GM19025 (cell line): ENCODE measurements around the gene SRPK3.
A peak's percentile ranks its signal among the peaks of the same experiment; 100 is the strongest.

ENCODE experiments used
- ATAC-seq: cut with Tn5 transposase; IDR thresholded peaks from one replicate; pipeline ENCODE4 v1.9.1; 2021; ENCODE audit warnings: mild to moderate bottlenecking, low read depth, moderate library complexity; ENCODE audit not compliant: unreplicated experiment

Gene SRPK3

DNA sequence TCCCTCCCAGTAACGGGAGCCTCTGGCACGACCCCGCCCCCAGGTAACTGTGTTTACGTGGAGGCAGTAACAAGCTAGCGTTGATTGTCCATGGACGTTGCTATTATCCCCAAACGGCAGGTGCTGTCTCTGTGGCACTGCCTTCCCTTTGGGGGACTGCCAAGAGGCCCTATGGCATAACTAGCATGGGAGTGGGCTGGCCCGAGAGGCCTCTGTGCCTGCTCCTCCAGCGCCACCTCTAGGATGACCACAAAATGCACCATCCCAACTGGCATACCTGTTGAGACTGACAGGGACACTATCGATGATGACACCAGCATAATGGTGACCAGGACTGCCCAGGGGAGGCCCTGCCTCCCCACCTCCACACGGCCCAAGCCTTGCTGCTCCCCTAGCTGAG, 1.5 kb downstream of the SRPK3 start:
- ATAC-seq: no peak

DNA sequence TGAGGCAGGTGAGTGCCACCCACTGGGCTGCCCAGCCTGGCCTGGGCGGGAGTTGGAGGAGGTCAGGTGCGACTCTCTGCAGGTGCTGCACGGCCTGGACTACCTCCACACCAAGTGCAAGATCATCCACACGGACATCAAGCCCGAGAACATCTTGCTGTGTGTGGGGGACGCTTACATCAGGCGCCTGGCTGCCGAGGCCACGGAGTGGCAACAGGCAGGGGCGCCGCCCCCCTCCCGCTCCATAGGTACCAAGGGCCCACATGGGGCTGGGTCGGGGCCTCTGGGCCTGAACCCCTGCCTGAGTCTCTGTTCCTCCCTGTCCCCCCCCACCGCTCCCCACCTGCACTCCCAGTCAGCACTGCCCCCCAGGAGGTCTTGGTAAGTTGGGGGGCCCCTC, 2.0 kb downstream of the SRPK3 start:
- ATAC-seq: no peak

DNA sequence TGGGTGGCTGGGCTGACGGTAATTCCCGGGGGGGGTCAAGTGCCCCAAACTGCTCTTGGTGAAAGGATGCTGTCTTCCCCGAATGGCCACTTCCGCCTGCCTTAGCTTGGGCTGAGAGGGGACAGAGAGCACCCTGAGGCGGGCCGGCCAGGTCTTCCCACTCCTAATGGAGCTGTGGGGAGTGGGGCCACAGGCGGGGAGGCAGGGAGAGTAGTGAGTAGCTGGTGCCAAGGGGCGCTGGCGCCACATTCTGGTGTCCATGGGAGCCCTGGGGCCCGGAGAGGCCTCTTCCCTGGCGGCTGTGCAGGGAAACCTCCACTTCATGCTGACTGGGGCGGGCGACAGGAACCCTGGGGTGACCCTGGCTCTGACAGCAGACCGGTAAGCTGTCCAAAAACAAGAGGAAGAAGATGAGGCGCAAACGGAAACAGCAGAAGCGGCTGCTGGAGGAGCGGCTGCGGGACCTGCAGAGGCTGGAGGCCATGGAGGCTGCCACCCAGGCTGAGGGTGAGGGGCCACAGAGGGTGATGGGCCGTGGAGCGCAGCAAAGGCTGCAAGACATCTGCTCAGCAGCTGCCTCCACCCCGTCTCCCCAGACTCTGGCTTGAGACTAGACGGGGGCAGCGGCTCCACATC, 2.7 kb downstream of the SRPK3 start:
- ATAC-seq: no peak

DNA sequence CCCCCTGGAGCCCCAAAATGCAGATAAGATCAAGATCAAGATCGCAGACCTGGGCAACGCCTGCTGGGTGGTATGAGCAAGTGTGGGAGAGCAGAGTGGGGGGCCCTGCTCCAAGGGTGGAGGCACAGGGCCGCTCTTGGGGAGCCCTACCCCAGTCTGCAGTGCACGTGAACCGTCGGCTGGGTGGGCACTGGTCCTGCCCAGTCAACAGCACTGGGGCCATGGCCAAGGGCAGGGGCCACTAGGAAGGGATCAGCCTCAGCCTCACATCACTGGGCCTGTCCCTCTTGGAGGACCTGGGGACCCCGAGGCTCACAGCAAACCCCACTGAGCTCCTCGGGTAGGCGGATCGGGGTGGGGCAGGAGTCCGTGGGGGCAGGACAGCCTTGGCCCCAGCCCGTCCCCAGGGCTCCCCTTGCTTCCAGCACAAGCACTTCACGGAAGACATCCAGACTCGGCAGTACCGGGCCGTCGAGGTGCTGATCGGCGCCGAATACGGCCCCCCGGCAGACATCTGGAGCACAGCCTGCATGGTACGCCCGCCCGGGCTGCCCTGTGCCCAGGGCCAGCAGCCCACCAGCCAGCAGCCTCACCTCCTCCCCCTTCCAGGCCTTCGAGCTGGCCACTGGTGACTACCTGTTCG, 3.6 kb downstream of the SRPK3 start:
- no peak for ATAC-seq

DNA sequence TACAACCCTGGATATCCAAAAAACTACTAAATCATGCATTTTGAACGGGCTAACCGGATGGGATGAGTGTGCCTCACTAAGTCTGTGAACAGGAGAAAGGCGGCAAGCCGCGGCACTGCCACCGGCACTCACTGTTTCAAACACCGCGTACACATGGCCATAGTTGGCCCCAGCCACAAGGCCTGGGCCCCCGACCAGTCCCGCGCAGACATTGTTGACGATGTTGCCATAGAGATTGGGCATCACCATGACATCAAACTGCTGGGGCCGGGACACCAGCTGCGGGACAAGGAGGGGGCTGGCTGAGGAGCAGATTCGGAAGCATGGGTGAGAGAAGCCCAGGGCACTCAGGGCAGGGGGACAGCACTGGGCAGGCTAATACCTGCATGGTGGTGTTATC, 5.8 kb downstream of the SRPK3 start:
- no peak for ATAC-seq

DNA sequence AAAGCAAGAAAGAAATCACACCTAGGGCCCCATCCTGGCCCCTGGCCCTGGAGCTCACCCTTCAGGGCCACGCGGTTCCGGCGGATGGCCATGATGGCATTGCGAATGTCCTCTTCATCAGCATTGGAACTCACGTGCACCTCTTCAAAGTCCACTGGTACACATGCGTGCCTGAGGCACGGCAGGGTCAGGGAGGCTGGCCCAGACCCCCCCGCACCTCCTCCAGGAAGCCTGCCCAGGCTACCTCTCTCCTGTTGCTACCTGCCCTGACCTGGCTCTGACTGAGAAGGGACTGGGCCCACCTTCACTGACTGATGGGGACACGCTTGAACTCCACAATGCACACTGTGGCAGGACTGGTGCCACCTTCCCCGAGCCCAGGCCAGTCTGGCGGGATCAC, 8.8 kb downstream of the SRPK3 start:
- ATAC-seq: no peak

DNA sequence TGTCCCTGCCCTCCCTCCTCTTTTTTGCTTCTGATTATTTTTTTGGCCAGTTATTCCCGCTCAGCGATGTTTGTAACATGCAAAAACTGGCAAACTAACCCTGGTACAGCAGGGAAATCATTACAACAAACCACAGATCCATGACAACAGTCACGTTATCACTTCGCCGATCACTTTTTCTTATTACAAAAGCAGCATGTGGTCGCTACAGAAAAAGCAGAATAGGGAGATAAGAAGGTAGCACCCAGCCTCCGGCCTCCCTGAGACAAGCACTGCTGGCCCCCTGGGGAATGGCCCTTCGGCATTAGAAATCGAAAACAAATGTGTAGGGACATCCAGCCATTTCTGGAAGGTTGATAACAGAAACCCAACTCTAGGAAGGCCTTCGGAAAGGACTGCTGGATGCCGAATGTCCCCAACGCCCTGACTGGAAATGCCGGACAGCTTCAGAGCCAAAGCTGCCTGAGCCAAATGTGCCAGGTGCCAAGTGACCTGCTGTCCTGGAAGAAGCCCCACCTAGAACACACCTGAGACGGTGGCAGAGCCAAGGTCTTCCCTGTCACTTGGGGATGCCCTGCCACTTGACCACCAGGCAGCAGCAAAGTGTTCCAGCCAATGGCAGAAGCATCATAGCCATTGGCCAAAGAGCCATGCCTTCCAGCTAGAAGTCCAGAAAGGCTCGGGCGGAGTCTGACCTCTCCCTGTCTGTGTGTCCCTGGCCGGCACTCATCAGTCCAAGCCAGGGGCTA, 10.4 kb downstream of the SRPK3 start:
- no peak for ATAC-seq

DNA sequence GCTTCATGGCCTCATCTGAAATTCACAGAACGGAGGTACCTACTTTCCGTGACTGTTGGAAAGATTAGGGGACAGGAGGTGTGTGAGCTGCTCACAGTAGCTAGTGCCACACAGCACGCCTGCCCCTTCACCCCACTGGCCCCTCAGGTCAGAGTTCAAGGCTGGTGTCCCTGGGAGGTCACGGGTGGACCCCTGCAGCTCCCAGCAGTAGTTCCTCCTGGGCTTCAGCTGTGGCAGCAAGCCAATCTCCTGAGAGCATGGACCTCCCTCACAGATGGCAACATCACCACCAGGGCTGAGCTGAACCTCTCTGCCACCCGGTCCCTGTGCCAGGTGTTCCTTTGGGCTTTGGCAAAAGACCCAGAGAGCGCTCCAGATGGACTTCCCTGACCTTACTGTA, 11.5 kb downstream of the SRPK3 start:
- no peak for ATAC-seq

DNA sequence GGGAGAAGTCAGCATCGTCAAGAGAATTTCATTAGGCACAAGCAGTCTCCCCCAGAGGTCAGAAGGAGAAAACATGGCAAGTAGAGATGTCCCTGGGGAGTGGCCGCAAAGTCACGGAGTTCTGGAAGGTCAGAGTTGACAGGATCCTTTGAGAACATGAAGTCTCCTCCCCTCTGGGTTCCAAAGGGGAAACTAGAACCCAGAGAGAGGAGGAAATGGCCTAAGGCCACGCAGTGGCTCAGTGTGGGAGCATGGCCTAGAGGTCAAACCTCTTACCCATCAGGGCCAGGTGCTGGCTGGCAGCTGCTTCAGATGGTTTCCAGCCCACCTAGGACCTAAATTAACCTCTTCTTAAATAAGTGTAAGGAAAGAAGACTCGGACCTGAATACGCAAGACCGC, 12.4 kb downstream of the SRPK3 start:
- no peak for ATAC-seq

DNA sequence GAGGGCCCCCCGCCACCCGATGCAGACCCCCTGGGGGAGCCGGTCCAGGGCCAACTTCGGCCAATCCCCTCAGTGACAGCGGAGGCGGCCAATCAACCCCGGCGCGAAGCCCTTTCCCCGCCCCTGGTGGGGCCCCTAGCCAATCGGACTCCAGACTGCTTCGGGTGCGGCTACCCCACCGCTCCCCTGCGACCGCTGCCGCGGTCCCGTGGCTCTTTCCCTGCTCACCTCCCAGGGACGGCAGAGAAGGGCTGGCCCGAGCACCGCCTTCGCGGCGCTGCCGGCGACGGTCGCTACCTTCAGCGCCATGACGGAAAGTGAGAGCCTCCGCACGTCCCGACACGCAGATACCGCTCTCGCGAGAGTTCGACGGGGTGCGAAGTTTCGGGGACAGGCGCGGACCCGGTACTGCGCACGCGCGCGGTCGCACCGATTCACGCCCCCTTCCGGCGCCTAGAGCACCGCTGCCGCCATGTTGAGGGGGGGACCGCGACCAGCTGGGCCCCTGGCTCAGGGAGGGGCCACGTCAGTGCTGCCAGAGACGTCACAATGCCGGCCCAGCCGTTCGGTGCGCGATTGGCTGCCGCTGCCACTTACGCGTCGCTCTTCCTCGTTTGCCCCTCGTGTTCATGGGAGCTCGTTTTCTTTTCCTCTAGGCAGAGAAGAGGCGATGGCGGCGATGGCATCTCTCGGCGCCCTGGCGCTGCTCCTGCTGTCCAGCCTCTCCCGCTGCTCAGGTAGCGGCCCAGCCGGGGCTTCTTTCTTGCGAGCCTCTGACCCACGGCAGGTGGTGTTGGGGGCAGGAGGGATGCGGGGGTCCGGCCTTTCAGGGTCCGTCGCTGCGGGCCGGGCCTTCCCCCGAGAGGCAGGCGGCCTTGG, 13.4 kb downstream of the SRPK3 start, which contains the start of the genes IDH3G and SSR4:
IDH3G (minus strand) TSS at position 358 of the 879 bp plus-strand sequence; CDS start at position 309, 49 bp downstream.
SSR4 (plus strand) TSS at position 651 of the 879 bp plus-strand sequence; CDS start at position 671, 20 bp downstream.
- peak; percentile 92 for ATAC-seq

DNA sequence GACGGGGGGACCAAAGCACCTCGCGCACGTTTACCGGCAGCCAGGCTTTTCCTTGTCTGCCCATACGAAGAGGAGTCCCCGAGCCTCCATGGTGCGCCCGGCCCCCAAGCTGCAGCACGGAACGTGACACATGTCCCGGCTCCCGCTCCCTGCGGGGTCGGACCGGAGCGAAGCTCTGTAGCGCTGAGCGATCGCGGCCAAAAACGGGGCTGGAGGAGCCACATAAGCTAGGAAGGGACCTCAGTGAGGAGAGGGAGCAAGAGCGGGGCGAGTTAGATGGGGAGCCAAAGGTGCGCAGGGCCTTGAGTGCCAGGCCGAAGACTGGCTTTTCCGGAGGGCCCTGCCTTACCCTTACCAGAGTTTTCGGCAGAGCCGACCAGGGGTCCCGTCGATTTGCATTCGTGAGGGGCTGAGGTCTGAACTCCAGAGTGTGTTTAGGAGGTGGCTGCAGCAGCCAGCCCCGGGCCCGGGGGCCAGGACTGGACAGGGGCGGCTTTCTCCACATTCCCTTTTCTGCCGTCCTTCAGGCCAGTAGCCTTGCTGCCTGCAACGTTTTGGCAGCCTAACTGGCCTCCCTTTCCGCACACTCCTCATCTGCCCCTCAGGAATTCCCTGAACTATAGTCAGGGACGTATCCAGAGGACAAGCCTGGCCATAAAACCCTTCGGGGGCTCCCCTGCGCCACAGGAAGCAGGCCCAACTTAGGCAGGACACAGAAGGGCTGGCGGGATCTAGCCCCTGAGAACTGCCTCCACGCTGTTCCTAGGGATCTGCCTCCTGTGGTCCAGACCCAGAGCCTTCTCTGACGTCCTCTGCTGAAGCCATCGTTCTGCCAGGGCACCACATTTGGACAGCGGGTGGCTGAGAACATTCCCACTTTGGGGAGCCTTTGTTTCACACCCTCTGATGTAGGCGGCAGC, 14.3 kb downstream of the SRPK3 start:
- ATAC-seq: no peak

DNA sequence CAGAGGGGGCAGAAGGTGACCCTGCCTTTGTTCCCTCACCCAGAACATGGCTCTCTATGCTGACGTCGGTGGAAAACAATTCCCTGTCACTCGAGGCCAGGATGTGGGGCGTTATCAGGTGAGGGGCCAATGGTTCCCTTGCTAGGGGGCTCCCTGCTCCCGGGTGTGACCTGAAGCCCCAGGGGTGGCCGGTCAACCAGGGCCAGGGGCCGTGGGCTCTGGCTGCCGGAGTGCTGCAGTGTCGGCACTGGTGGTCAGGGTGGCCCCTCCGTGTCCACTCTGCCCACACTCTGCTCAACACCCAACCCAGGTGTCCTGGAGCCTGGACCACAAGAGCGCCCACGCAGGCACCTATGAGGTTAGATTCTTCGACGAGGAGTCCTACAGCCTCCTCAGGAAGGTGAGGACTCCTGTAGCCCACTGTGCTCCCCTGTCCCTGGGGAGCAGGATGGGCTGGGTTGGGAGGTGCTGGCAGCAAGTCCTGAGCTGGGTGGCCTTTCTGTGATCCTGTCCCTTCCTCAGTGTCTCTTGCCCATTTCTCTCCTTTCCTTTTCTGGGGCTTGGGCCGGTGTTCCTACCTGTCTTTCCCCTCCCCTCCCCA, 16.7 kb downstream of the SRPK3 start:
- ATAC-seq: no peak

DNA sequence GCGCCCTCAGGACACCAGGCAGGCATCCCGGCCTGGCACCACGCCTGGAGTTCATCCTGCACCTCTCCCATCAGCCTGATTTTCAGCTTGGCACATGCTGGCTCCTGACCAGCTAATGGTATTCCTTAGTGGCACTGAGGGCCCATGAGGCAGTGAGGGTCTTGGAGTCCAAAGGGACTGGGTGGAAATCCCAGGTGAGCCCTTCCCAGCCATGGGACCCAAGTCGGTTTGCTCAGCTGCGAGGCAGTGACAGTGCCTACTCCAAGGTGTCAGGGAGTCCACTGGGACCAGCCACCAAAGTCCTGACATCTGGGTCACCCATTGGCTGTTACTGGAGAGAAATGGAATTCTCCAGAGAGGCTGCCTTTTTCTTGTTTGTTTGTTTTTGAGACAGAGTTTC, 18.5 kb downstream of the SRPK3 start:
- ATAC-seq: no peak

DNA sequence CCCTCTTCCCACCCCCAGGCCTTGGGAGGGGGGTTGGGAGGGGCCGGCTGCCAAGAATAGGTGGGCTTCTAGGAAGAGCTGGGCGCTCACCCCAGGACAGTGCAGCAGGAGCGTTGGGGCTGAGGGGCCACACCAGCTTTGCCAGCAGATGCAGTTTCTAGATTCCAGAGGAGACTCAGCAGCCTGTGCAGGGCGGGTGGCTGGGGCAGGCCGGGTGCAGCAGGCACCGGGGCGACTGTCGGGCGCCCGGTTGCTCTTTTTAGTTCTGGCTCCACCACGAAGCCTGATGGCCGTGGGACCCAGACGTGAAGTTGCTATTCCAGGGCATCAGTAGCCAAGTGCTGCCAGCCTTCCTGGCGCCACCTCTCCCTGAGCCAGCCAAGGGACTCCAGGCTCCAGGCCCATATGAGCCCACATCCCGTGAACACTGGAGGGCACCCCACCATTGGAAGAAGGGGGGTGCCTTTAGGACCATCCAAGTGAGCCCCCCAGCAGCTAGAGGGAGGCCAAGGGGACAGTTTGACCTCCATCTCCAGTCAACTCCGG, 19.4 kb downstream of the SRPK3 start:
- ATAC-seq: no peak

DNA sequence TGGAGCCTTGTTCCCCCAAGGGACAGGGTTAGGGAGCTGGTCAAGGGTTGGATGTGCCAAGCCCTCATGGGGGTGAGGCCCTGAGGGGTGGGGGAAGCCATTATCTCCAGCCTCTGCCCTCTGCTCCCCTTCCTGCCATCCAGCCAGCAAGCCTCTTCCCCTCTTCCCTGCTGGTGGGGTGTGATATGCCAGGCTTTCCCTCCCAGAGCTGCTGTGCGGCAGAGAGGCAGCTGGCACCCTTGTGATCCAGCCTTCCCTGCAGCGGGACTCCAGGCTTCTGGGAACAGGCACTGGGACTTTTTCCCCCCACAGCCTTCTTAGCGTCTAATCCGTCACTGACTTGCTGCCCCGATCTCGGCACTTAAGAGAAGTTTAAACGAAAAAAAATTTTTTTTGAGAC, 19.9 kb downstream of the SRPK3 start:
- no peak for ATAC-seq

DNA sequence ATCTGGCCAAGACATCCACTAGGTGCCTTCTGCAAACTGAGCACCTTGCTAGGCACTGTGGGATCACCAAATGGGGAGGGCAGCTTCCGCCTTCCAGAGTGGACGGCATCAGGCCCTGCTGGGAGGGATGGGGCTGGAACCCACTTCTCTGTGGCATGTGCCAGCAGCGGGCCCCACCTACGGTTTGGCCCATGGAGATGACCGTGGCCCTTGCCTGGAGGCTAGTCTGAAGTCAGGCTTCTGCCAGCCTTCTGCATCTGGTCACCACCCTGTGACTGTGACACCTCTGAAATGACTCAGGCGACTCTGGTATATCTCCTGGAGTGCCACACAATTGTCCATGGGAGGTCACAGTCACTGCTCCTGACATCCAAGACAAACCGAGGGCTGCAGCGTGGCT, 20.8 kb downstream of the SRPK3 start:
- no peak for ATAC-seq

DNA sequence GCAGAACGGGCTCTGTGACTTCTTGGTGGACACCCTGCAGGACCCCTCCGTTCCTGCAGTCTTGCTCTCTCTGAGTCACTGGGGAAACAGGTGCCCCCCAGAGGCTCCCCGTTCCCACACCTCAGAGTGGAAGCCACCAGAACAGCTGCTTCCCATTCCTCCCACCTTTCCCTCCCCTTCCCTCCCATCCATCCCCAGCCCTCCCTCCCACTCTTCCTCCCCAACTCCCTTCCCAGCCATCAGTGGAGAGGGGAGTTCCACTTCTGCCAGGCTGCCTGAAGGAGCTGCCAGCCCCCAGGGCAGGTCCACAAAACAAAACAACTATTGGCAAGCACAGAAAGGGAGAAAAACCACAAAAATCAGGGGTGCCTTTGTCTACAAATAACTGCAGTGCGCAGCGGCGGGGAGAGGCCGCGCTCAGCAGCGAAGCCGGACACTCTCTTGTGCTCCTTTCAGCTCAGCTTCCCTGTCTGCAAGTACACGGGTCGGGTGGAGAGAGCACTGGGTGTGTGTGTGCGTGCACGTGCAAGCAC, 21.7 kb downstream of the SRPK3 start:
- no peak for ATAC-seq

DNA sequence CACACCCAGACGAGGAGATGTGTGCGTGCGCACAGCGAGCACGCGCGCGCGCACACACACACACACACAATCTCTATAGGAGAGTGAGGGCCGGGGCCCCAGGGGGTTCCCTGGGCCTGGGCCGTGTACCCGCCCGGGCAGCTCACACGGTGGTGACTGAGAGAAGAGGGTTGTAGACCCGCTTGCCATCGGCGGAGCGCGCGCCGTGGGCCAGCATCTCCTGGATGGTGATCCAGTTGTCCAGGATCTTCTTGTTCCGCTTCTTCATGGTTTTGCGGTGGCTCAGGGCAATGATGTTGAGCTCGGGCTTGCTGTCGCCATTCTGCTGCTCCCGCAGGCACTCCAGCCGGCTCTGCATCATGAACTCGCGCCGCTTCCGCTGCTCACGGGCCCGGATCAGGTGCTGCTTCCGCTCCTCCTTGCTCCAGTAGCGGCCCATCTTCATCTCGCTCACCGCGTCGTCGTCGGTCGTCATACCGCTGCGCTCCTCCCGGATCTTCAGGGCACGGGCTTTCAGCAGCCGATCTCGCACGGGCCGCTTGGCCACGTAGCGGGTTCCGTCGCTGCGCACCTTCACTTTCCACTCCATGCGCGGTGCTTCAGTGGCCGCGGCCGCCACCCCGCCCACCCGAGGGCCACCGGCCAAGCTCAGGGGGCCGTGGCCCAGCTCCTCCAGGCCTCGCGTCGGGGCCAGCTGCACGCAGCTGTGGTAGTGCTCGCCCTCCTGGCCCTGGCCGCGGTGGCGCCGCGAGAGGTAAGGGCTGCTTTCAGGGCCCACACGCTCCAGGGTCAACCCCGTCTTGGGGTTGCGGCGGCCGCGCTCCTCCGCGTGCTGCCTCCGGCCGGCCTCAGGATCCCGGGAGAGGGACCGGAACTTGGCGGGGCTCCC, 22.6 kb downstream of the SRPK3 start:
- ATAC-seq: no peak
